Measurements from ENCODE around the gene MUCL1.

The MUCL1 gene

DNA sequence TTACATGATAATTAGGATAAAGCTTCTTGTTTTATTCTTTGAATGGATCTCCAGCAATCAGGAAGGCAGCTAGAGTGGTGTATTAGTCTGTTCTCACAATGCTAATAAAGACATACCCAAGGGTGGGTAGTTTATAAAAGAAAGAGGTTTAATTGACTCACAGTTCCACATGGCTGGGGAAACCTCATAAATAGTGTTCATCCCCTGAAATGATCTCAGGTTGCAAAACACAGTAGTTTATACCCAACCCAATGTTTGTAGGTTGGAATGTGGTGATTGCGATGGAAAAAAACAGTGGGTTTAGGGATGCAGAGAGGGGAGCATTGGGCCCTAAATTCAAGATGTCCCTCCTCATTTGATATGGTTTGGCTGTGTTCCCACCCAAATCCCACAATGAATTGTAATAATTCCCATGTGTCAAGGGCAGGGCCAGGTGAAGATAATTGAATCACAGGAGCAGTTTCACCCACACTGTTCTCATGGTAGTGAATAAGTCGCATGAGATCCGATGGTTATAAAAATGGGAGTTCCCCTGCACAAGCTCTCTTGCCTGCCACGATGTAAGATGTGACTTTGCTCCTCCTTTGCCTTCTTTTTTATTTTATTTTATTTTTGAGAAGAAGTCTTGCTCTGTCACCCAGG, 11.5 kb downstream of the MUCL1 start:
- Histone ChIP-seq H3K4me3 (ENCODE audit: low read depth, low read length) (no peak overlapping the region), H3K23ac (ENCODE audit: low read length) (no peak overlapping the region), H2BK12ac (ENCODE audit: low read length) (no peak overlapping the region), H4K12ac (ENCODE audit: low read depth, low read length) (no peak overlapping the region), H3K79me2 (ENCODE audit: control insufficient read depth, insufficient read depth, low read length, poor library complexity) (no peaks in the 10 kb centered on the region), H4K91ac (ENCODE audit: low read depth, low read length) (no peak overlapping the region), H3K36me3 (ENCODE audit: control insufficient read depth in 1 of 2, insufficient read depth in 2 of 2, low read length in 2 of 2) (no peaks in the 10 kb centered on the region), H2AK5ac (ENCODE audit: low read length) (no peak overlapping the region), H3K27ac (ENCODE audit: low read depth, low read length) (no peak overlapping the region), H3K9me3 (ENCODE audit: insufficient read depth, low read depth, low read length) (no peaks in the 10 kb centered on the region), H2BK5ac (ENCODE audit: low read depth, low read length, poor library complexity) (no peak overlapping the region), H3K27me3 (ENCODE audit: insufficient read depth, low read length) (no peaks in the 10 kb centered on the region), H2AFZ (ENCODE audit: insufficient read depth, low read length, poor library complexity) (no peak overlapping the region), H3K18ac (ENCODE audit: low read length) (no peak overlapping the region), H3K4ac (ENCODE audit: low read depth, low read length) (no peak overlapping the region), H3K79me1 (ENCODE audit: low read length) (no peaks in the 10 kb centered on the region), H4K8ac (ENCODE audit: low read depth, low read length) (no peak overlapping the region), H3K4me1 (ENCODE audit: control insufficient read depth in 1 of 2, insufficient read depth in 2 of 2, low read length in 2 of 2) (no peaks in the 10 kb centered on the region), H3K14ac (ENCODE audit: low read length) (no peak overlapping the region), H3K9ac (ENCODE audit: low read length) (no peak overlapping the region), H2BK120ac (ENCODE audit: insufficient read depth, low read length, poor library complexity) (no peak overlapping the region), H3K4me2 (ENCODE audit: low read length) (no peak overlapping the region)
- no peak for DNase-seq
- no CpG with 5 or more reads among the region's 4 CpGs for WGBS (ENCODE audit: extremely low coverage, insufficient coverage, insufficient read length)

- no peak overlapping the region for H3K18ac ChIP-seq (ENCODE audit: low read length)
- H3K27me3 ChIP-seq (ENCODE audit: insufficient read depth, low read length): no peaks in the 10 kb centered on the region
- no peak overlapping the region for H3K27ac ChIP-seq (ENCODE audit: low read depth, low read length)
- H3K79me2 ChIP-seq (ENCODE audit: control insufficient read depth, insufficient read depth, low read length, poor library complexity): no peaks in the 10 kb centered on the region
- no peak overlapping the region for H2BK5ac ChIP-seq (ENCODE audit: low read depth, low read length, poor library complexity)
- no peak overlapping the region for H3K4ac ChIP-seq (ENCODE audit: low read depth, low read length)
- no peak for DNase-seq
- no peaks in the 10 kb centered on the region for H3K36me3 ChIP-seq (ENCODE audit: control insufficient read depth in 1 of 2, insufficient read depth in 2 of 2, low read length in 2 of 2)
- H2AK5ac ChIP-seq (ENCODE audit: low read length): no peak overlapping the region
- no peak overlapping the region for H2AFZ ChIP-seq (ENCODE audit: insufficient read depth, low read length, poor library complexity)
- H4K8ac ChIP-seq (ENCODE audit: low read depth, low read length): no peak overlapping the region
- no peaks in the 10 kb centered on the region for H3K79me1 ChIP-seq (ENCODE audit: low read length)
- no peak overlapping the region for H3K14ac ChIP-seq (ENCODE audit: low read length)
- no peak overlapping the region for H4K12ac ChIP-seq (ENCODE audit: low read depth, low read length)
- H2BK120ac ChIP-seq (ENCODE audit: insufficient read depth, low read length, poor library complexity): no peak overlapping the region
- no peak overlapping the region for H2BK12ac ChIP-seq (ENCODE audit: low read length)
- no peak overlapping the region for H4K91ac ChIP-seq (ENCODE audit: low read depth, low read length)
- H3K9ac ChIP-seq (ENCODE audit: low read length): no peak overlapping the region
- no peaks in the 10 kb centered on the region for H3K9me3 ChIP-seq (ENCODE audit: insufficient read depth, low read depth, low read length)
- no peaks in the 10 kb centered on the region for H3K4me1 ChIP-seq (ENCODE audit: control insufficient read depth in 1 of 2, insufficient read depth in 2 of 2, low read length in 2 of 2)
- no CpG with 5 or more reads among the region's 2 CpGs for WGBS (ENCODE audit: extremely low coverage, insufficient coverage, insufficient read length)
- H3K4me2 ChIP-seq (ENCODE audit: low read length): no peak overlapping the region
- H3K4me3 ChIP-seq (ENCODE audit: low read depth, low read length): no peak overlapping the region
- no peak overlapping the region for H3K23ac ChIP-seq (ENCODE audit: low read length)
These were observed 14.4 kb downstream of the MUCL1 start for GRCh38 chr12:54868690-54869089.

GRCh38 chr12:54870048-54870447, 15.7 kb downstream of the MUCL1 start:
- no peak for DNase-seq
- Histone ChIP-seq H3K27me3 (ENCODE audit: insufficient read depth, low read length) (no peaks in the 10 kb centered on the region), H2BK12ac (ENCODE audit: low read length) (no peak overlapping the region), H2AFZ (ENCODE audit: insufficient read depth, low read length, poor library complexity) (no peak overlapping the region), H3K14ac (ENCODE audit: low read length) (no peak overlapping the region), H2BK120ac (ENCODE audit: insufficient read depth, low read length, poor library complexity) (no peak overlapping the region), H3K79me2 (ENCODE audit: control insufficient read depth, insufficient read depth, low read length, poor library complexity) (no peaks in the 10 kb centered on the region), H2BK5ac (ENCODE audit: low read depth, low read length, poor library complexity) (no peak overlapping the region), H4K91ac (ENCODE audit: low read depth, low read length) (no peak overlapping the region), H3K23ac (ENCODE audit: low read length) (no peak overlapping the region), H3K4me1 (ENCODE audit: control insufficient read depth in 1 of 2, insufficient read depth in 2 of 2, low read length in 2 of 2) (no peaks in the 10 kb centered on the region), H3K4ac (ENCODE audit: low read depth, low read length) (no peak overlapping the region), H3K4me2 (ENCODE audit: low read length) (no peak overlapping the region), H3K9me3 (ENCODE audit: insufficient read depth, low read depth, low read length) (no peaks in the 10 kb centered on the region), H4K8ac (ENCODE audit: low read depth, low read length) (no peak overlapping the region), H3K4me3 (ENCODE audit: low read depth, low read length) (no peak overlapping the region), H3K18ac (ENCODE audit: low read length) (no peak overlapping the region), H2AK5ac (ENCODE audit: low read length) (no peak overlapping the region), H3K9ac (ENCODE audit: low read length) (no peak overlapping the region), H3K27ac (ENCODE audit: low read depth, low read length) (no peak overlapping the region), H3K36me3 (ENCODE audit: control insufficient read depth in 1 of 2, insufficient read depth in 2 of 2, low read length in 2 of 2) (no peaks in the 10 kb centered on the region), H3K79me1 (ENCODE audit: low read length) (no peaks in the 10 kb centered on the region), H4K12ac (ENCODE audit: low read depth, low read length) (no peak overlapping the region)
- no CpG with 5 or more reads among the region's 1 CpG for WGBS (ENCODE audit: extremely low coverage, insufficient coverage, insufficient read length)

DNA sequence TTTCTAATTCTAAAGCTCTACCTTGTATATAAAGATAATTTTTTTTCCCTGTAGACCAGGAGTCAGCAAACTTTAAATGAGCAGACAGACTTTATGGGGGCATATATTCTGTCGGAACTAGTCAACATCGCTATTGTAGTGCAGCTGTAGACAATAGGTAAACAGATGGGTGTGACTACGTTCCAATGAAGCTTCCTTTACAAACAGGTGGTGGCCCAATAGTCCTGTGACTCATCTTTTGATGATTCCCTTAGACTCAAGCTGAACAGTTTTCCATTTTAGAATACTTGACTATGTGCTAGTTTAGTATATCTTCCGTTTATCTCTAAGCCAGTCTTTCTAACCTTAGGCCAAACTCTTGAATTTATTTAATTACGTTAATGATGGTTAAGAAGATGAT, 16.3 kb downstream of the MUCL1 start:
- whole genome bisulfite sequencing (ENCODE audit: extremely low coverage, insufficient coverage, insufficient read length): no CpG with 5 or more reads among the region's 5 CpGs
- Histone ChIP-seq H3K4me2 (ENCODE audit: low read length) (no peak overlapping the region), H3K79me1 (ENCODE audit: low read length) (no peaks in the 10 kb centered on the region), H3K27me3 (ENCODE audit: insufficient read depth, low read length) (no peaks in the 10 kb centered on the region), H3K27ac (ENCODE audit: low read depth, low read length) (no peak overlapping the region), H4K91ac (ENCODE audit: low read depth, low read length) (no peak overlapping the region), H2BK12ac (ENCODE audit: low read length) (no peak overlapping the region), H3K36me3 (ENCODE audit: control insufficient read depth in 1 of 2, insufficient read depth in 2 of 2, low read length in 2 of 2) (no peaks in the 10 kb centered on the region), H3K9ac (ENCODE audit: low read length) (no peak overlapping the region), H2AK5ac (ENCODE audit: low read length) (no peak overlapping the region), H4K12ac (ENCODE audit: low read depth, low read length) (no peak overlapping the region), H2AFZ (ENCODE audit: insufficient read depth, low read length, poor library complexity) (no peak overlapping the region), H3K9me3 (ENCODE audit: insufficient read depth, low read depth, low read length) (no peaks in the 10 kb centered on the region), H3K4ac (ENCODE audit: low read depth, low read length) (no peak overlapping the region), H2BK5ac (ENCODE audit: low read depth, low read length, poor library complexity) (no peak overlapping the region), H3K79me2 (ENCODE audit: control insufficient read depth, insufficient read depth, low read length, poor library complexity) (no peaks in the 10 kb centered on the region), H3K14ac (ENCODE audit: low read length) (no peak overlapping the region), H4K8ac (ENCODE audit: low read depth, low read length) (no peak overlapping the region), H3K4me3 (ENCODE audit: low read depth, low read length) (no peak overlapping the region), H3K18ac (ENCODE audit: low read length) (no peak overlapping the region), H3K4me1 (ENCODE audit: control insufficient read depth in 1 of 2, insufficient read depth in 2 of 2, low read length in 2 of 2) (no peaks in the 10 kb centered on the region), H3K23ac (ENCODE audit: low read length) (no peak overlapping the region), H2BK120ac (ENCODE audit: insufficient read depth, low read length, poor library complexity) (no peak overlapping the region)
- peak; percentile 38 to 42 for DNase-seq

Measured in trophoblast cell (in vitro differentiated cells and primary cell).